Posterior cingulate gyrus (tissue), 11 donors: ENCODE measurements around the gene FGF22.

Experiments used
- DNase-seq, 10 donors: peaks; one replicate each; pipeline versions ENCODE4 v3.0.0 to v3.0.0-alpha.2; 2020 to 2021; ENCODE audit warnings: mixed read lengths in 3 of 10
- intact Hi-C: fragments of 100-400 bp; cut with DNase I; formaldehyde crosslinking; loops from one replicate; pipeline ENCODE4 v1.15.1; 2023

The FGF22 gene

GRCh38 chr19:676007-676338, 36.3 kb downstream of the FGF22 start:
- intact Hi-C loops: no loop called here
- no peak for DNase-seq

DNA sequence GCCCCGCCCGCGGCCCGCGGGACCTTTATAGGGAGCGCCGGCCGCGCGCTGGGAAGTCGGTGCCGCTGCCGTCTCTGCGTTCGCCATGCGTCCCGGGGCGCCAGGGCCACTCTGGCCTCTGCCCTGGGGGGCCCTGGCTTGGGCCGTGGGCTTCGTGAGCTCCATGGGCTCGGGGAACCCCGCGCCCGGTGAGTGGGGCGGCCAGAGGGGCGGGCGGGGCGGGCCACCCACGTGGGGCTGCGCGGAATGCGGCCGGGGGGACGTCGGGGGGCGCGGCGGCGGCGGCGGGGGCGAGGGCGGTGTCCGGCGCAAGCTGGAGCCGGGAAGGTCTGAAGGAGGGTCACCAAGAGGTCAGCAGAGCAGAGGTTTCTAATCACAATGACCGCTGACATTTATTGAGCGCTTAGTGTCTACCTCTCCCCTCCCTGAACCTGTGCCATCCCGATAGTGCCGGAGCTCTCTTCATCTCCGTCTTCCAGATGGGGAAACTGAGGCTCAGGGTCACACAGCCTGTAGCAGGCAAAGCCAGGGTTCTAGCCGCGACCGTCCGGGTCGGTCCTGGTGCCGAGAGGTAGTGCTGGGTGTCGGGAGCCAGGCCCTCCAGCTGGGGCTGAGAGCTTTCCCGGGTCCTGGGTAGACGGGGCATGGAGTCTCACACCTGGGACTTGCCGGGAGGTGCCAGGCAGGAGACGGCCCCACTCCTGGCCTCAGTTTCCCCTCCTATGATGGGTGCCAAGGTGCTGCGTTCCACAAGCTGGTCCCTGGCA, 36.8 kb downstream of the FGF22 start, which contains the start of gene FSTL3:
Gene FSTL3 (plus strand): TSS at position 54 of the 767 bp plus-strand sequence. CDS start 32 bp downstream, at position 86.
- intact Hi-C loops: no loop called here
- DNase-seq: no peak

GRCh38 chr19:677201-677600, 37.5 kb downstream of the FGF22 start:
- intact Hi-C loops: no loop called here
- DNase-seq: no peak

DNA sequence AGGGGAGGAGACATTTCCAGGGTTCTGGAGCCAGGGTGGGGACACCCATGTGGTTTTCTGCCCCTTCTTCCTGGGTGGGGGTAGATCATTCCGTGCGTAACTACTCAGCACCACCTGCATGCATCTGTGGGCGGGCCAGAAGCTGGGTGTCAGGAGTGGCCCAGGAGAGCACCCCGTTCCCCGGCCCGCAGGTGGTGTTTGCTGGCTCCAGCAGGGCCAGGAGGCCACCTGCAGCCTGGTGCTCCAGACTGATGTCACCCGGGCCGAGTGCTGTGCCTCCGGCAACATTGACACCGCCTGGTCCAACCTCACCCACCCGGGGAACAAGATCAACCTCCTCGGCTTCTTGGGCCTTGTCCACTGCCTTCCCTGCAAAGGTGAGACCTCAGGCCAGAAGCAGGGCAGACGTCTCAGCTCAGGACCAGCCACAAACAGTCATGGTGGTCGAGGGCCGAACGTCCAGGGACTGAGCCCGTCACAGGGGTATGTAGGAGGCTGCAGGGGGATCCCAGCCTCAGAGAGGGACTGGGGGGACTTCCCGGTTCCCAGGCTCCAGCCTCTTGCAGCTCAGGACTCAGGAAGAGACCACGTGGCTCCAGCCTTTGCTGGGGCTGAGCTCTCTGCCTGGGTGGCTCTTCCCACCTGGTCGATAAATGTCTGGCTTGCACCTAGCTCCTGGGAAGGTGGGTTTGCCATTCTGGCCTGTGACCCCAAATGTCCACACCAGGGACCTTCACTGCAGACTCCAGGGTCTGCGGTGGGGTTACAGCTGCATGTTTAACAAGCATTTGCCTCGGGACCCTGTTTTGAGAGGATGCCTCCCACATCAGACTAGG, 38.1 kb downstream of the FGF22 start:
- DNase-seq: no peak
- intact Hi-C loops: no loop called here

GRCh38 chr19:678791-679388, 39.2 kb downstream of the FGF22 start:
- intact Hi-C loops: no loop called here
- DNase-seq: no peak

- intact Hi-C loops: no loop called here
- DNase-seq: peak in 3 of 10 donors; percentile 46 to 91 (median 52)
These were observed 40.0 kb downstream of the FGF22 start for GRCh38 chr19:679418-680286.

DNA sequence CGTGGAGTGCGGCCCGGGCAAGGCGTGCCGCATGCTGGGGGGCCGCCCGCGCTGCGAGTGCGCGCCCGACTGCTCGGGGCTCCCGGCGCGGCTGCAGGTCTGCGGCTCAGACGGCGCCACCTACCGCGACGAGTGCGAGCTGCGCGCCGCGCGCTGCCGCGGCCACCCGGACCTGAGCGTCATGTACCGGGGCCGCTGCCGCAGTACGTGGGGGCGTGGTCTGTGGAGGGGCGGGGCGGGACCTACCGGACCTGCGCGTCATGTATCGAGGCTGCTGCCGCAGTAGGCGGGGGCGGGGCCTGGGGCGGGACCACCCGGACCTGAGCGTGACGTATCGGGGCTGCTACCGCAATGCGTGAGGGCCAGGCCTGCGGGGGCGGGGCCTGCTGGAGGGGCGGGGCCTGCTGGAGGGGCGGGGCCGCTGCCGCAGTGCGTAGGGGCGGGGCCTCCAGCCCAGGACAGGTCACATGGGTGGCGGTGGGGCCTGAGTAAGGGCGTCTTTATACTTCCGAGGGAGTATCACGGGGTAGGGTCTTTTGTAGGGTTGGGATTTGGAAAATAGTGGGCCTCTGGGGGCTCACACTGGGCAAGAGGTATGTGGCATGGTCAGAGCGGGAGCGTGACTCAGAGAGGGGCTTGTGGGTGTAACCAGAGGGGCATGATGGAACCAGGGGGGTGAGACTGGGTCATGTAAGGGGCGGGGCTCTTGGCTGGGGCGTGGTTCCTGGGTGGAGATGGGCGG, 40.8 kb downstream of the FGF22 start:
- peak; percentile 97 to 100 (median 99) for DNase-seq
- intact Hi-C loops: no loop called here

- DNase-seq: peak in 9 of 10 donors; percentile 71 to 98 (median 80)
These were observed 41.6 kb downstream of the FGF22 start for GRCh38 chr19:681029-682019.

GRCh38 chr19:682678-683320, 43.1 kb downstream of the FGF22 start:
- no peak for DNase-seq
- intact Hi-C loops: no loop called here

More at GRCh38 chr19:681029-682019, 41.6 kb downstream of the FGF22 start:
- intact Hi-C loops: no loop called here

GRCh38 chr19:685454-685931, 45.8 kb downstream of the FGF22 start:
- intact Hi-C loops: no loop called here

GRCh38 chr19:686589-687297, 47.1 kb downstream of the FGF22 start:
- no peak for DNase-seq
- intact Hi-C loops: no loop called here

More at GRCh38 chr19:685454-685931, 45.8 kb downstream of the FGF22 start:
- no peak for DNase-seq

DNA sequence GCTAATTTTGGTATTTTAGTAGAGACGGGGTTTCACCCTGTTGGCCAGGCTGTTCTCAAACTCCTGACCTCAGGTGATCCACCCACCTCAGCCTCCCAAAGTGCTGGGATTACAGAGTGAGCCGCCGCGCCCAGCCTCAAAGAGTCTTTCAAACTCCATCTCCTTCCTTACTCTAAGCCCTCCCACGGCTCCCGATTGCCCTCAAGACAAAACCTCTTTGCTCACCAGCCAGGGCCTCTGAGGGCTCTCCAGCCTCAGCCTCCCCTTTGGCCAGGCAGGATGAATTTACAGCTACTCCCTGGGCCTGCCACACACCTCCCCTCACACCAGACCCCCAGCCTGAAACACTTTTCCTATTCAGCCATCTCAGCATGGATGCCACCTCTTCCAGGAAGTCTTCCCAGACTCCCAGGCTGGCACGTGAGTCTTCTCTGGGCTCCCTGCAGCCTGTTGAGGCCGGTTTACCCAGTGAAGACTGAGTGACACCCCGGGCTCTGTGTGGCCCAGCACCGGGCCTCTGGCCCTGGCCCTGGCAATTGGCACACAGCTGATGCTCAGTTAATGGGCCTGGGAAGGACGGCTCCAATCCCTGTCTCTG, 48.0 kb downstream of the FGF22 start:
- no peak for DNase-seq
- intact Hi-C loops: no loop called here

DNA sequence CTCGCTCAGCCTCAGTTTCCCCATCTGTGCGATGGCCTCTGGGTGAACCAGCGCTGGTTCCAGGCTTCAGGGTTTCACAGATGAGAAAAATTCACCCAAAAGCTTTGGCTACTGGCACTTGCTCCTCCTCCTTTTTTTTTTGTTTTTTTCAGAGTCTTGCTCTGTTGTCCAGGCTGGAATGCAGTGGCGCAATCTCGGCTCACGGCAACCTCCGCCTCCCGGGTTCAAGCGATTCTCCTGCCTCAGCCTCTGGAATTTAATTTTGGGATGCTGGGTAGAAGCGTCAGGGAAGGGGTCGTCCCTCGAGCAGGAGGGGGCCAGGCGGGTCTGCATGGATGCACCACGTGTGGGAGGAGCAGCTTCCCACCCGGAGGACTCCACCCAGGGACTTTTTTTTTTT, 48.5 kb downstream of the FGF22 start:
- intact Hi-C loops: no loop called here
- no peak for DNase-seq

GRCh38 chr19:688992-689391, 49.3 kb downstream of the FGF22 start:
- no peak for DNase-seq
- intact Hi-C loops: no loop called here

GRCh38 chr19:690203-690602, 50.5 kb downstream of the FGF22 start:
- no peak for DNase-seq
- intact Hi-C loops: no loop called here
